HG03521 (cell line): ENCODE data around the gene MTCH2.
"Not testable (repeated sequence)": the region's sequence is repeated elsewhere in the genome, so short reads cannot be mapped to it uniquely, and the experiment has no call there.

Source experiments
- ATAC-seq: cut with Tn5 transposase; IDR thresholded peaks from one replicate; pipeline ENCODE4 v1.9.1; 2021; ENCODE audit warnings: mild to moderate bottlenecking, moderate library complexity; ENCODE audit not compliant: unreplicated experiment

MTCH2 gene

DNA sequence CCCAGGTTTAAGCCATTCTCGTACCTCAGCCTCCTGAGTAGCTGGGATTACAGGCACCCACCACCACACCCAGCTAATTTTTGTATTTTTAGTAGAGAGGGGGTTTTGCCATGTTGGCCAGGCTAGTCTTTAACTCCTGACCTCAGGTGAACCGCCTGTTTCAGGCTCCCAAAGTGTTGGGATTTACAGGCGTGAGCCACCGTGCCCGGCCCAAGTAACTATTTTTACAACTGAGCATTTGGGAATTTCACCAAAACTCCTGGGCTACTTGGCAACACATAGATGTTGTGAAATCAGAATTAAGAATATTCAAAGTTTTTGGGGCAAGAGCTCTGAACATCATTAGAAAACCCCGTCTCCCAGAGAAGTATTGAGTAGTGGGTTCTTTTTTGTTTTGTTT lies 1.9 kb downstream of the MTCH2 start:
- ATAC-seq: not testable (repeated sequence)

DNA sequence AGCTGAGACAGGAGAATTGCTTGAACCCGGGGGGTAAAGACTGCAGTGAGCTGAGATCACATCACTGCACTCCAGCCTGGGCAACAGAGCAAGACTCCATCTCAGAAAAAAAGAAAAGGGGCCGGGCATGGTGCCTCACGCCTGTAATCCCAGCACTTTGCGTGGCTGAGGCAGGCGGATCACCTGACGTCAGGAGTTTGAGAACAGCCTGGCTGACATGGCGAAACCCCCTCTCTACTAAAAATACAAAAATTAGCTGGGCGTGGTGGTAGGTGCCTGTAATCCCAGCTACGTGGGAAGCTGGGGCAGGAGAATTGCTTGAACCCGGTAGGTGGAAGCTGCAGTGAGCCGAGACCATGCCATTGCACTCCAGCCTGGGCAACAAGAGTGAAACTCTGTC lies 6.0 kb downstream of the MTCH2 start:
- ATAC-seq: not testable (repeated sequence)

DNA sequence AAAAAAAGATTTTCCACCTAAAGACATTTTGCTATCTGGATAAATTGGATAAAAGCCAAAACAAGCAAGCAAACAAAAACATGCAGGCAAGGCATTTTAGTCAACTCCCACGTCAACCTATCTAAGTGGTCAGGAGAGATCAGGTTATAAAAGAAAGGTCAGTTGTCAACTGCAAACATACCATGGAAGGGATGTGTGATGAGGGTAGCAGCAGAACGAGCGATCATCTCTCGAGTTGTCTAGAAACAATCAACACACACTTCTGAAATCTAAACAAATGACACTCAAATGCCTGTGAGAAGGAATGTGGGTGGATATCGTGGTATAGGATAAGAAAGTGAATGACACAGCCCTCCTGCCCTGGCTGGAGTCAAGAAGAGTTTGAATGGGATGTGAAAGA lies 10.9 kb downstream of the MTCH2 start:
- ATAC-seq: no peak

DNA sequence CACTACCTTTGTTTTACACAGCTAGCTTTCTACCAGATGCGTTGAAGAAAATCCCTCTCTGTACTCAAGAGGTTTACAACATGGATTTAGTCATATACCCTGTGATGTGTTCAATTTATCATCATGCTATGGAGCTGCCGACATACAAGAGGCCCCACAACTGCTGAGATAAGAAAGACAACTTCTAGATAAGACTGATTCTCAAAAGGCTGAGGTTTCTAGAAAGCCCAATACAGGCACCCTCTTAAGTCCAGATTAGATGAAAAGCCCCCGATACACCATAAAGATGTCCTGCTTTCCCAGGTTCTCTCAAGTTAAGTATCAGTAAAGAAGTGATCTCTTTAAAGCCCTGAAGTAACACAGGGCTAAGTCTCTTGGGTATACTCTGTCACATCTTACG lies 14.3 kb downstream of the MTCH2 start:
- no peak for ATAC-seq

DNA sequence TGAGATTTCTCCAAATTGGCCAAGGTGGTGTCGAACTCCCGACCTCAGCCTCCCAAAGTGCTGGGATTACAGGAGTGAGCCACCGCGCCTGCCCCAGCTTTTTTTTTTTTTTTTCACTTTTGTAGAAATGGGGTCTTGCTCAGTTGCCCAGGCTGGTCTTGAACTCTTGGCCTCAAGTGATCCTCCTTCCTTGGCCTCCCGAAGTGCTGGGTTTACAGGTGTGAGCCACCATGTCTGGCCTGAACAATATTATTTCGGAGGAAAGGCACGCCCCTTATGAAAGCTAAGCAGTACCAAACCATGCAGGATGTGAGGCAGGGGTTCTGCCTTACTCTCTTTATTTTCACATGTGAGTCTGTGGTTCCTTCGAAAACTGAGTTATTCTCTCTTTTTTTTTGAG lies 16.1 kb downstream of the MTCH2 start:
- no peak for ATAC-seq

DNA sequence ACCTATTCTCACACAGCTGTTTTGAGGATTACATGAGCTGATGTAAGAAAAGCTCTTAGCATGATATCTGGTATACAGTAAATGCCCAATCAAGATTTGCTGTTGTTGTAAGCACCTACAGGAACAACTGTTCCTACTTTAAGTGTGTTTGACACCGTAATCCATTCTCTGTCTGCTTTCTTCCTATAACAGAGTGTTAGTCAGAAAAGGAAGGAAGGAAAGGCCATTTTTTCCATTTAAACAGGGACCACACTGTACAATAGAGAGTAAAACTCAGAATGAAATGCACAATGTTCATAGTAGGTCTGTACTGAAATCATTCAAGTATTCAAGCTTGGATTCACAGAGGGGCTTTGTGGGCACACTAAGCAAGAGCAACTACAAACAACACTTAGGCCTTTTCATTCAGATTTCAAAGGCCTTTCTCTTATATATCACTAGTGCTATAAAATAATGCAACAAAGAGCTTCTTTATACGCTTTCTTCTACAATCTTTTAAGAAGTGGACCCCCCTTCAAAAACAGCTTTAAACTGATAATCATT lies 21.5 kb downstream of the MTCH2 start:
- no peak for ATAC-seq

DNA sequence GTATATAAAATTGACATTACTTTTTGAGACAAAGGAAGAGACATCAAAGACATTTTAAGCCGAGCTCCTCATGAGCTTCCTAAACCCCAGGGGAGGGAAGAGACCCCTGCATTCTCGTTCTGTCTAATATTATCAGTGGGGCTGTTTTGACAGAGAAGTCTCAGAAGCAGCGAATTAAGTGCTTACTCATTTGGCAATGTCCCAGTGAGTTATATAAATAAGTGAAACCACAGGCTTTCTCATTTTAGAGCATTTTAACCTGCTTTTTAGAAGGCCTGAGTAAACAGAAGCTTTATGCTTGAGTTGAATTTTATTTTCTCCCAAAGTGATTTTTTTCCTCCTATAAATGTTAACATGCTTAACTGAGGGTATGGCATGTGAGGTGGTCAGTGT lies 24.9 kb downstream of the MTCH2 start:
- ATAC-seq: no peak

DNA sequence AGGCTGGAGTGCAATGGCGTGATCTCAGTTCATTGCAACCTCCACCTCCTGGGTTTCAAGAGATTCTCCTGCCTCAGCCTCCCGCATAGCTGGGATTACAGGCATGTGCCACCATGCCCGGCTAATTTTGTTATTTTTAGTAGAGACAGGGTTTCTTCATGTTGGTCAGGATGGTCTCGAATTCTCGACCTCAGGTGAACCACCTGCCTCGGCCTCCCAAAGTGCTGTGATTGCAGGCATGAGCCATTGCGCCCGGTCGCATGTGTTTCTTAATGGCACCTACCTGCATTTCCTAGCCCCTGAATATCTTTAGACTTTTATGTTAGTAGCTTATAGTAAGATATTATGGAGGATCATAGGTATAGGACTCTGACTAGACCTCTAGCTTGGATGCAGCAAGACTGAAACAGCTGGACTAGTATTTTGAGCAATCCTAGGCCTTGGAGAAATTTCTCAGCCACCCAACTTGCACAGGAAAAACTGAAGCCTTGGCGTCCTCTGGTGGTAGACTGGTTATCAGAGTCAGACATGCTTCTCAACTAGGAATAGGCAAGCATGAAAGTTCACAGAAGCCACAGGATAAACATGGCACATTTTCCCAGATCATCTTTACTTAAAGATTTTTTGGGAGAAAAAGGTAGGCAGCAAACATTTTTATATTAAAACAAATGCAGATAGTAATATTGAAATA lies 25.5 kb downstream of the MTCH2 start:
- no peak for ATAC-seq

DNA sequence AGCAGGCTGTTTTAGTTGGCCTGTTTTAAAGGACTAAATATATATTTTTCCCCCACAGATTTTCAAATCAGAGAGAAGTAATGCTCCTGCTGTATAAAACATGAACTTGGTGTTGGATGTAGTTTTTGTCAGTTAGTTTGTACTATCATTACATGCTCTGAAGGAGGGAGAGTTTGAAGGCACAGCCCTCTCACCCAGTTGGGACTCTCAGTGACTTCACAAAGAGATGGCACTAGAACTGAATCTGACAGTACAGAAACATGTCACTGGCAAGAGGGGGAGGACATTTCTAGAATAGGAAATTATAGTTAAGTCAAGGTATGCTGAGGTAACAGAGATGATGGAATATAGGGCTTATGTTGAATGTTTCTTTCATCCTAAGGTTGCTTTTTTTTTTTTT lies 27.1 kb downstream of the MTCH2 start:
- no peak for ATAC-seq

DNA sequence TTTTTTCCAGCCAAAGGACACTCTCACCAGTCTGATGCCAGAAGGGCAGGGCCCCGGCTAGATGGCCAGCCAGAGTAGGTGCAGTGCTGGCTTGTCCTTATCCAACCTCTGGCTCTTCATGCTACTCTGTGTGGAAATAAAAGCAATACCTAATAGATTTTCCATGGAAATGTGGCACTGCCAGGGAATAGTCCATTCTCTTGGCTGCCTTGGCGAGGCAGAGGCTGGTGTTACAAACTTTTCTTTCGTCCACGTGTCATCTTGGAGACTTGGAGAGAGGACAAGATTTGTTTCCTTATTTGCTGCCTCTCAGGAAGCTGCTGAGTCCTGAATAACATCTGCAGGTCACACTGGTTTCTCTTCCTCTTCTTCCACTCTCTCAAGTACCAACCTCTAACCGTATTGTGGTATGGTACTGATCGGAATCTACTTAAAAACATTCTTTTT lies 31.0 kb downstream of the MTCH2 start:
- ATAC-seq: no peak

DNA sequence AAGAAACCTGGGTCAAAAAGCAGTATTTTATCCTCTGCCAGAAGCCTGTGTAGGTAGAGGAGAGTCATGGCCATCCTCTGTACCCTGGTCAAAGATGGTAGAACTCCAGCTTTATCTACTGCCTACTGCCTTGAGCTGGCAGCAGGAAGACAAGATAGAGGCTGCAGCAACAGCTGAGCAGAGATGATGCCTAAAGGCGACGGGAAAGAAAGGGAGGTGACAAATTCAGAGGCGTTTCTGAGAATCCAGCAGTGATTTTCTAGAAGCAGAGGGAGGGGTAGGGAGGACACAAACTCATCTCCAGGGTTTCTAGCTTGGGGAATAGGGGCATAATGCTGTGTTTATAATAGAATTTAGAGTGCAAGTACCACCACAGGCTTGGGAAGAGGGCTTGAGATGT lies 32.7 kb downstream of the MTCH2 start:
- ATAC-seq: no peak

DNA sequence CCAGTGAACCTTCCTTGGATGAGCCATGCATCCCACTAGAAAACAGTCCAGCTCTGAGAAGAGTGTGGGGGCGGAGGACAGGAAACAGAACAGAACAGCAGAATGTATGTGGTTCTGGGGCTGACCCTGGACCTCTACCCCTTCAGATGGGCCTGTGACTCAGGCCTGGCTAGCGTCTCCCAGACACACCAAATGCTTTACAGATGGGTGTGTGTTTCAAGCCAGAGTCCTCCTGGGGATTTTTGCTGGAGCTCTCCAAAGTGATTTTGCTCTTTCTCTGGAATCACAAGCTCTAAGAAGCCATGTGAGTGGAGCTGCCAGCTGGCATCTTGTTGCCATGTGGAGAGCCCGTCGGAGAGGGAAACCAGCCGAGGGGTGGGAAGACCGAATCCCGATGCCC lies 35.0 kb downstream of the MTCH2 start:
- ATAC-seq: no peak

DNA sequence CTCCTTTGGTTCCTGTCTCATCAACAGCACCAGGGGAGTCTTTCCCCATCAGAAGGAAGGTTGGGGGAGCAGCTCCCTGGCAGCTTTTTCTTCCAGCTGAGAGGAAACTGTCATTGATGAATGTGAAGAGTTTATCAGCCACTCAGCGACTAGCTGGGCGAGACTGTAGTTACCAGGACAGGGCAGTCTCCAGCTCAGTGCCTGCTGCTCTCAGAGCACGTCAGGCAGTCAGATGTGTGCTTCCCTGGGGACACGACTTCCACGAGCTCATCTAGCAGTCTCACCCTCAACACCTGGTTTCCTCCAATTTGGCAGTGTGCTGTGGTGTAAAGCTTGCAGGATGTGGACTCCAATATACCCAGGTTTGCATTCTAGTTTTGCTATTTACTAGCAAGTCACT lies 35.6 kb downstream of the MTCH2 start:
- no peak for ATAC-seq

DNA sequence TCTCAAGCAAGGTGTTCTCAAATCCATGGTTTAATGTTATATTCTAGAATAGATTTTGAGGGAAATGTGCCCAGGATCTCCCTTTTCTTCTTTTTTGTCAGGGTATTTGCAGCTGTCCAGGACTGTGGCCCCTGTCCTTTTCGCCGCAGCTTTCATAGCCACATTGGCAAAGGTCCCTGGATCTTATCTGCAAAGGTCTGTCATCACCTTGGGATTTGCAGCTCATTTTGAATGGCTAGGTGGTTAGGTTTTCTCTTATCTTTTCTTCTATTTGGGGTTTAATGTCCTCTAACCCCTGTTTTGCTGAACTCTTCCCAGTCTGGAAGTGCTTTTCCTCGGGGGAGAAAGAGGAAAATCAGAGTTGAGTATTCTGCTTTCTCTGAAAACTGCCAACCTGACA lies 36.4 kb downstream of the MTCH2 start:
- no peak for ATAC-seq

DNA sequence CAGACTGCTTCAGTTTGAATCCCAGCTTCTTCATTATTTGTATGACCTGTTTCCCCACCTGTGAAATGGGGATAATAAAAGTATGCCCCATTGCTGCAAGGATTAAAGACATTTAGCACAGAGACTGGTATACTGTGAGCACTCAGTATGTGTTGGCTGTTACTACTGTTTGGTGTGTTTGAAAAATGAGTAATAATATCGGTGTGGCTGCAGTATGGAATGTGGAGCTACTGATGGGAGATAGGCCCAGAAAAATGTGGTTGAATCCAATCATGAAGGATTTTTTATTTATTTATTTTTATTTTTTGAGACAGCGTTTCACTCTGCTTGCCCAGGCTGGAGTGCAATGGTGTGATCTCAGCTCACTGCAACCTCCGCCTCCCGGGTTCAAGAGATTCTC lies 39.1 kb downstream of the MTCH2 start:
- no peak for ATAC-seq

DNA sequence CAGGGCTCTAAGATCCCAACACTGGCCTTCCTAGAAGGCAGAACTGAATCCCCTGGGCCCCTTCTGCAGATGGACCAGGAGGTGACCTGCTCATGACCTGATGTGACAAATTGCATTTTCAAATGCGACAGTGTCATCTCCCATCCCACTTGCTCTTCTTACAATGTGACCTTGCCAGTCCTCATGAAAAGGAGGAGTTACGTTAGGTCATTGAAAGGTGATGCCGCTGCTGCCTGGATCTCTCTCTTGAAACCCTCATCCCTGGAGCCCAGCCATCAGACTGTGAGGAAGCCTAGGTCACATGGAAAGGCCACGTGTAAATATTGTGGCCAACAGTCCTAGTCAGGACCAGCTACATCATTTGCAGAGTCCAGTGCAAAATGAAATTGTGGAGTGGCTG lies 42.5 kb downstream of the MTCH2 start:
- no peak for ATAC-seq

DNA sequence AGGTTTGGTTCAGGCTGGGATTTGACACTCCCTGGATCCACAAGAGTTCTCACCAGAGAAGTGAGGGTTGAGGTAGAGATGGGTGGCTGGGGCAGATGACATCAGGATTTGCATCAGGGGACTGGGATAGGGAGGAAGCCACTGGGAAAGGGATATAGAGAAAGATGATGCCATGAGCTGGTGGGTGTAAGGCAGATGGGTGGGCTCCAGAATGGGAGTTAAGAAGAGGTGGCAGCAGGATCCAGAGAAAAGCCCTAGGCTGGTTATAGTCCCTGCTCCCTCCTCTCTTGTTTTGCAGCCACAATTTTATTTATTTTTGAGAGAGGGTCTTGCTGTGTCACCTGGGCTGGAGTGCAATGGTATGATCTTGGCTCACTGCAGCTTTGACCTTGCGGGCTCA lies 46.4 kb downstream of the MTCH2 start:
- ATAC-seq: no peak

DNA sequence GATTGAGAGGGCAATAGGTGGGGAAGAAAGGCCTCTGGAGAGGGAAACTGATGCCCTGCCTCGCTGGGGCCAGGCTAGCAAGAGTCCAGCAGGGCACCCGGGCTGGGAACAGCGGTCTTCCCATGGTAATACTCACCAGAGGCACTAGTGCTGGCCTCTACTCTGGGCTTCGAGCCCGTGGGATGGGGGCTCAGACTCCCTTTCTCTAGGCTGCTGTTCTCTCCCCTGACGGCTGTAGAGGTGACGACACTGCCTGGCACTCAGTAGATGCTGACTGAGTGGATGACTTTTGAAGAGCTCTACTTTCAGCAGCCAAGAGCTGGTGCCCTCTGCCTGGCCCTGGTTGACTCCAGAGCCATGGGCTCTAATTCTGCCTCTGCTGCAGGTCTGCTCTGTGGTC lies 47.3 kb downstream of the MTCH2 start:
- ATAC-seq: no peak

DNA sequence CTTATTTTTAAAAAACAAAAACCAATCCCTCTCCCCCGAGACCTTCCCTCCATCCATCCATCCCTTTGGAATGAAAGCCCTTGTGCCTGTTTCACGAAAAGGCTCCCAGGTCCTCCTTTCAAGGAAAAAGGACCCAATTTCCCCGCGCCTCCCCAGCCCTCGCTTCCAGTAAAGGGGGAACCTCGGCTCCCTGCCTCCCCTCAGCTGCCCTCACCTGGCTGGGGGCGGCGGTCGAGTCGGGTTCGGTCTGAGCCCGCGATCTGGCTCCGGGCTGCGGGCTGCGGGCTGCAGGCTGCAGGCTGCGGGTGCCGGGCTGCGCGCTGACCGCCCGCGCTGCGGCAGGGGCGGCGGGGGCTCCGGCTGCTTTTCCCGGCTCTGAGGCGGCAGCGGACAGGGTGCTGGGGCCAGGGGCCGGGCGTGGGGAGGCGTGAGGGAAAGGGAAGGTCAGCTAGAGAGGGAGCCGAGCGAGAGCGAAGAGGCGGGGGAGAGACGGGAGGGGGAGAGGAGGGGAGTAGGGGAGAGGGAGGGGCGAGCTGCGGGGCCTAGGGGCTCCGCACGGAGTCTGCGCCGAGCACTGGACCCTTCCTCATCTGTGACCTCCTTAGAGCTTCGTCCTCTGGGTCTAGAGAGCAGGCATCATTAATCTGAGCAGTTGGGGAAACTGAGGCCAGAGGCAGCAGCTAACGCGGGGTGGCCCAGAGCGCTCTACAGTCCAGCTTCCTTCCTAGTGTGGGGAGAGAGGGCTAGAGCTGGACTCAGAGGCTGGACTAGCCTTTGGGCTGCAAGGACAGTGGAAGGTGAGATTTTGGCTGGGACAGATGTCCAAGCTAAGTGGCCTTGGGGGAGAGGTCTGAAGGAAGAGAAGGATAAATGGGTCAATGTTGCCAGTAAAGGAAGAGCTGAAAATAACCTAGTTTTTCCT lies 48.2 kb downstream of the MTCH2 start, which contains the start of gene C1QTNF4:
Gene C1QTNF4, minus strand, starts transcription at position 478 of the 922 bp plus-strand sequence. CDS start 3,601 bp downstream, outside the sequence.
- no peak for ATAC-seq

DNA sequence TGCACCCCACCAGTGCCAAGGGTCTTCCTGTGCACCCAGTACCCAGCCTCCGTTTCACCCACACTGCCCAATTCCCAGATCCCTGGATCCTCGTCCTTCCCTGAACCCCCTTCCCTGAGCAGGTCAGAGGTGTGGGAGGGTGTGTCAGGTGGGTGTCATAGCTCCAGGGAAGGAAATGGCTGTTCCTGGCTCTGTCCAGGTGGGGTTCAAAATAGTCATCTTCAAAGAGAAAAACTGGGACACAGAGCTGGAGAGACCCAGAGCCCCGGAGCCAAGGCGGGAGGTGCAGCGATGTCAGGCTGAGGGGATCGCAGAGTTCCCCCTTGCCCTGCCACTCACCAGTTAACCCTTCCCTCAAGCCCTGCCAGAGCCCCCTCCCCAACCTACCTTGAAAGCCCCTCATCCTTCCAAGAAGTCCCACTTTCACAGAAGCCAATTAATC lies 48.8 kb downstream of the MTCH2 start:
- no peak for ATAC-seq

DNA sequence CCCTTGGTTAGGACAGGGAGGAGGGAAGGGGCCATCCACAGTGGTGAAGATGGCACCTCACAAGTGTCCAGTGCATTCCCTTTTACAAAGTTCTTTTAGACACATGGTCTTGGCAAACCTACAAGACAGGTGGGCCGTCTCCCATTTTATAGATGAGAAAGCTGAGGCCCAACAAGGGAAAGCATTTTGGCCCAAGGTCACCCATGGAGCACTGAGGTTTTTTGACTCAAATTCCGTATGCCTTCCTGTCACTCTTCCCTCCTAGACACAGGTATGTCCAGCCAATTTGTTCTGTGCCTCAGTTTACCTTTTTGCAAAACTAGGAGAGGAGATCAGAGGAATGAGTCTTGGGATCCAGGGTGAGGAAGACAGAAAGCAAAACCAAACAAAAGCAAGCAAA lies 49.4 kb downstream of the MTCH2 start:
- no peak for ATAC-seq

DNA sequence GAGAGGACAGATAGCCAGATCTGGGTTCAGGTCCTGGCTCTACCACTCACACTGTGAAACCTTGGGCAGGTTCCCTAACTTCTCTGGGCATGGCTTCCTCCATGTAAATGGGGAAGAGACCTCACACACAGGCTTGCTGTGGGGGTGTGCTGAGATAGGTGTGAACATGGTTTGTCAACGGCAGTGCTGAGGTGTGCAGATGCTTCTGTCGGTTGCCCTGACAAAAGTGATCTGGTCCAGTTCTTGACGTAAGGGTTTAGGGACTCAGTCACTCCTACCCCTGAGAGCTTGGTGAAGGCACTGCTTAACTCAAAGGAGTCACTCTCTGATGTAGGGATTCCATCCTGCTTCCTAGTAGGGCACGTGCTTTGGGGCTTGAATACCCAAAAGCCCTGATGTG lies 50.1 kb downstream of the MTCH2 start:
- ATAC-seq: no peak
